AG09319 (cell line): ENCODE measurements around the gene MXD4.

ENCODE experiments used
- DNase-seq: peaks from one replicate; pipeline ENCODE4 v3.0.0-alpha.2; 2010; ENCODE audit warnings: low read depth; ENCODE audit errors: extremely low read depth
- TF ChIP-seq, protein P1 (sequence below): IDR thresholded peaks from 2 replicates; pipeline ENCODE4 v1.5.1; 2011; ENCODE audit warnings: low read depth, mild to moderate bottlenecking, inconsistent platforms, low read length, moderate library complexity

MXD4 gene

DNA sequence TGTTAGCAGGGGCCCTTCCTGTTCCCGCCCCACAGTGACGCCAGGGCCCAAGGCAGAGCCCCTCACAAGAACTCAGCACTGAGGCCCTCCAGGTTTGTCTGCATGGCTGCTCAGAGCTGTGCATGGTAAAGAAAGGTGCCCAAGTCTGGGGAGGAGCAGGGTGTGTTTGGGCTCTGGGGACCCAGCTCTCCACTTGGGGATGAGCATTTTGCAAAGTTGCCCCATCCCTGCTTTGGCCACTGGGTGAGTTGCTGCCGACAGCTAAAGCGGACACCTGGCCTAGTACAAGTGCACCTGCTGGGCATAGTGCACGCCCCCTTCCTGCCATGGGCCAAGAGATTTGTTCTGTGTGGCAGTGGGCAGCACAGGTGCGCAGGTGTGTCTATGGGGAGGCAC, 2.0 kb upstream of the MXD4 start:
- TF ChIP-seq, protein P1, sequence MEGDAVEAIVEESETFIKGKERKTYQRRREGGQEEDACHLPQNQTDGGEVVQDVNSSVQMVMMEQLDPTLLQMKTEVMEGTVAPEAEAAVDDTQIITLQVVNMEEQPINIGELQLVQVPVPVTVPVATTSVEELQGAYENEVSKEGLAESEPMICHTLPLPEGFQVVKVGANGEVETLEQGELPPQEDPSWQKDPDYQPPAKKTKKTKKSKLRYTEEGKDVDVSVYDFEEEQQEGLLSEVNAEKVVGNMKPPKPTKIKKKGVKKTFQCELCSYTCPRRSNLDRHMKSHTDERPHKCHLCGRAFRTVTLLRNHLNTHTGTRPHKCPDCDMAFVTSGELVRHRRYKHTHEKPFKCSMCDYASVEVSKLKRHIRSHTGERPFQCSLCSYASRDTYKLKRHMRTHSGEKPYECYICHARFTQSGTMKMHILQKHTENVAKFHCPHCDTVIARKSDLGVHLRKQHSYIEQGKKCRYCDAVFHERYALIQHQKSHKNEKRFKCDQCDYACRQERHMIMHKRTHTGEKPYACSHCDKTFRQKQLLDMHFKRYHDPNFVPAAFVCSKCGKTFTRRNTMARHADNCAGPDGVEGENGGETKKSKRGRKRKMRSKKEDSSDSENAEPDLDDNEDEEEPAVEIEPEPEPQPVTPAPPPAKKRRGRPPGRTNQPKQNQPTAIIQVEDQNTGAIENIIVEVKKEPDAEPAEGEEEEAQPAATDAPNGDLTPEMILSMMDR: no peak
- DNase-seq: no peak

DNA sequence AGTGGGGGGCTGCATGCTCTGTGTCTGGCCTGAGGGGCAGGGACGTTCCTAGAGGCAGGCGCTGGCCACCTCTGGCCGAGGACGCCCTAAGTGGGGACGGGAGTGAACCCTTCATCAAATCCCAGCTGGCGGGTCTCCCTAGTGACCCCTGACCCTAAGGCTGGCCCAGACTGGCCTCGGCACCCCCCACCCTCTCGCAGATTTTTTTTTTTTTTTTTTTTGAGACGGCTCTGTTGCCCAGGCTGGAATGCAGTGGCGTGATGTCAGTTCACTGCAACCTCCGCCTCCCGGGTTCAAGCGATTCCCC, 988 bp upstream of the MXD4 start:
- no peak for DNase-seq
- TF ChIP-seq, protein P1: no peak

DNA sequence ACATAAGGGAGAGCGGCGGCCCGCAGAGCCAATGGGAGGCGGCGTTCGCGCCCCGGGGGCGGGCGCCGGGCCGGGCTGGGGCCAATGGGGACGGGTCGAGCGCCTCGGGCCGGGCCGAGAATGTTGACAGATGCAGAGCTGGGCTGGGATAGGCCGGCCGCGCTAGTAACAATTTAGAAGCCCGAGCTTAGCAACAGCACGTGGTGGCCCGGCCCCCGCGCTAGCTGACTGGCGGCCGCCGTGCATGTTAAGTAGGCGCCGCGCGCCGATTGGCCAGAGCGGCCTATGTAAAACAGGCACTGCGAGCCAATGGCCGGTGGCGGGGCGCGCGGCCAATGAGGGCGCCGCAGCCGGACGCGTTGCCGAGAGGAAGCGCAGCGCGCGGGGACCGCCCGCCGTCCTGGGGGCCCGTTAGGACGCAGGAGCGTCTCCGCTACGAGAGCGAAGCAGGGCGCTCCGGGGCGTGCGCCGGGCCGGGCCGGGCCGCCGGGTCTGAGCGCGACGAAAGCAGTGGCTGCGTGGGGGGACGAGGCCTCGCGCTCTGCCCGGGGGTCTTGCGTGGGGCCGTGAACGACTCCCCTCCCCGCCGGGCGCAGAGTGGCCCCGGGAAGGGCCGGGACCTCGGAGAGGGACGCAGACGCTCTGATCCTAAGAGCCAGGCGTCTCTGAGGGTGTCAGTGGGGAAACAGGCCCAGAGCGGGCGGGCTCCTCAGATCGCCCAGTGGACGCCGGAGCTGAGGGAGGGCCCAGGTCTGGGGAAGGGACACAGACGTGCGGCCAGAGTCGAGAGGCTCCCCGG, 435 bp upstream of the MXD4 start:
- TF ChIP-seq, protein P1: no peak
- DNase-seq: peak; percentile 99

DNA sequence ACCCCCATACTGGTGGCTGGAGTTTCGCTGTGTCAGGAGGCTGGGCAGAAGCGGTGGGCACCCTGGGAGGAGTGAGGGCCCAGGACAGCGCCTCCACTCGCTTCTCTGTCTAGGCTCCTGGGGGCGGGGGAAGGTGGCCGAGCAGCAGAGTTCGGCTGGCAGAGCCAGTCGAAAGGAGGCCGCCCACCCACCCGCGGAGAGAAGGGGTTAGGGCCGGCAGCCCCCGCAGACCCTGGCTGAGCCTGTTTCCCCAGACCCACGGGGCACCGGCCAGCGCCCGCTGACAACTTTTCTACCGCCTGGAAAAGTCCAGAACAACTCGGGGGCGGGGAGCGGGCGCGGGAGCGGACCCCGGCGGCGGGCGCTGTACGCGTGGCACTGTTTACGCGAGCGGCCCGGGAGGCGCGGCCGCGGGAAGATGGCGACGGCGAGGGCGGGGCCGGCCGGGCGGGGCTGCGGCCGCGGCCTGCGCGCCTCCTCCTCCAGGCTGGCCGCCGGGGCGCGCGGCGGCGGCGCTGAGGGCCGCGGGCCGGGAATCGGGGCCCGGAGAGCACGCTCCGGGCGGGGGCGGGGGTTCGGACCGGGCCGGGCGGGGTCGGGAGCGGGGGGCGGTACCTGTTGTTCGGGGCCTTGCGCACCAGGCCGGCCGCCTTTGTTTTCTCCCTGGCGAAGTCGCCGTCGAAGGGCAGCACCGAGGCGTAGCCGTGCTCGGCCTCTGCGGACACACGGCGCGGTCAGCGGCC, 628 bp downstream of the MXD4 start:
- TF ChIP-seq, protein P1: no peak
- DNase-seq: no peak

DNA sequence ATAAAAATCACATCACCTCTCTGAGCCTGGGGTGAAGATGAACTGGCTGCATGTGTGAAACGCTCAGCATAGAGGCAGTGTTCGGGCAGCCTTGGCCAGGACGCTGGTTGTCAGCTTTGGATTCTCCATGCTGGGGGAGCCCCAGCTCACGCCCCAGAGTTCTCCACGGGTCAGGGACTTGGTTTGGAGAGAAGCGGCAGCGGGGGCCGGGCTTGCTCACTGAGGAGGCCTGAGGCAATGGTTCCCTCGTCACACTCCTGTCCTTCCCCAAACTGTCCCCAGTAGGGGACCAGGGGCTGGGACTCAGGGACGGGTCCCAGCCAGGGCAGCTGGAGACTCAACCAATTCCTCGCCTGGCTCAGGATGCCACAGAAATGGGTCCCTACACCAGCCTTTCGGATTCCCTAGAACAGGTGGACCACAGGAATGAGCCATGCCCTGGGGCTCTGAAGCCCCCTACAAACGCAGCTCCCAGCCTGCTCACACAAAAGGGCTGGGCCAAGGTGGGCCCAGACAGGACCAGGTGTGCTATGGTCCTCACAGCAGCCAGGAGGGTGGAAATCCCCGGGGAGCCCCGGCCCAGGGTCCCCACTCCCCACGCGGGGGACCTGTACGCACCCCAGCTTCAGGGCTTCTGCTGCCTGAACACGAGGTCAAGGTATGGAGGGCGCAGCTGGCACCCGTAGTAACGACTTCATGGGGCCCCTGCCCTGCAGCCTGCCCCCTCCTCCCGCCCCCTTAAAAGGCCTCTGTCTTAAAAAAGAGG, 1.4 kb downstream of the MXD4 start:
- no peak for DNase-seq
- TF ChIP-seq, protein P1: no peak

DNA sequence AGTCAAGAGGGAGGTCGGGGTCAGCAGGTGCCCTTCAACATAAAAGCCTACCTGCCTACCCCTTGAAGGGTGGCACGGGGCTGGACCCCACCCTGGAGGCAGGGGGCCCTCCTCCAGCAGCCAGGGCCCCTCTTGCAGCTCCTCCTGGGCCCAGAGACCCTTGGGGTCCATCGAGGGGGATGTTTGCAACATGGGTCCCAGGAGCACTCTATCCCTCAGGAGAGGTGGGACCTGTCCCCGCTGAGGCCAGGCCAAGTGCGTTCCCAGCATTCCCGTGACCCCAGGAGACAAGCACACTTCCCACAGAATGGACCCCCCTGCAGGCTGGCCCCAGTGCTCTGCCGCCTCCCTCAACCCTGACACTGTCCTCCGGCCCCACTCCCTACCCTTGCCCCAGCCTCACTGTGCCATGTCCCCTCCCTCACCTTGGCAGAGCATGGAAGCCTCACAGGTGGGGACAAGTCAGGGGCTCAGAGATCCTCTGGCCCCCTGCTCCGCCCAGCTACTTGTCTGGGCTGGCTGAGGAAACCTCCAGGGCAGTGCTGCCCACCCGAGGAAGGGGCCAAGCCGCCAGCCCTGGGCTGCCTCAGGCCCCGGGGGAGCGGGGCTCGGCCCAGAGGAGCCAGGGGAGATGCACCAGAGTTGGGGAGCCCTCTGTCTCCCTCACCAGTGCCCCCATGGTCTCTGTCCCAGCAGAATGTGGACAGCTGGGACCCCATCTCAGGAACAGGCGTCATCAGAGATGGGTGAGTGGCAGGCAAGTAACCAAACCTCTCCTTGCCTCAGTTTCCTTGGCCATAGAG, 2.2 kb downstream of the MXD4 start:
- DNase-seq: no peak

More for the DNA sequence above, 2.2 kb downstream of the MXD4 start:
- TF ChIP-seq, protein P1: no peak
